Measurements from ENCODE around the gene HNRNPK. TPM values are rescaled to one million over a fixed set of nuclear protein-coding genes. Genes with fewer than 3 reads are reported as not detected.

HNRNPK gene
- total and polyA plus RNA-seq, 2 of the 13 experiments (the other 11 are each of a cell fraction or from before 2014, with no cell fraction given) = 321 to 712 TPM

- TF ChIP-seq, protein P1, sequence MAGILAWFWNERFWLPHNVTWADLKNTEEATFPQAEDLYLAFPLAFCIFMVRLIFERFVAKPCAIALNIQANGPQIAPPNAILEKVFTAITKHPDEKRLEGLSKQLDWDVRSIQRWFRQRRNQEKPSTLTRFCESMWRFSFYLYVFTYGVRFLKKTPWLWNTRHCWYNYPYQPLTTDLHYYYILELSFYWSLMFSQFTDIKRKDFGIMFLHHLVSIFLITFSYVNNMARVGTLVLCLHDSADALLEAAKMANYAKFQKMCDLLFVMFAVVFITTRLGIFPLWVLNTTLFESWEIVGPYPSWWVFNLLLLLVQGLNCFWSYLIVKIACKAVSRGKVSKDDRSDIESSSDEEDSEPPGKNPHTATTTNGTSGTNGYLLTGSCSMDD (CRISPR knock-in tag; IDR thresholded peaks at IDR 0.05) = no peak
- TF ChIP-seq U2AF1 (optimal IDR thresholded peaks at IDR 0.05; ENCODE audit: low read depth, low read length) (no peak), MAF1 (CRISPR knock-in tag; IDR thresholded peaks at IDR 0.05; ENCODE audit: borderline replicate concordance) (no peak), MLLT10 (CRISPR knock-in tag; IDR thresholded peaks at IDR 0.05) (no peak), ZNF616 (CRISPR knock-in tag; IDR thresholded peaks at IDR 0.05; ENCODE audit: low read depth) (no peak), GTF2F1 (IDR thresholded peaks at IDR 0.05; ENCODE audit: low read length) (no peak), ZNF790 (CRISPR knock-in tag; IDR thresholded peaks at IDR 0.05; ENCODE audit: borderline replicate concordance) (no peak), ZBTB37 (CRISPR knock-in tag; IDR thresholded peaks at IDR 0.05) (no peak), SOX5 (CRISPR knock-in tag; IDR thresholded peaks at IDR 0.05; ENCODE audit: borderline replicate concordance) (peak; percentile 80; the same call in 1 of the 2 replicates), ZNF570 (CRISPR knock-in tag; IDR thresholded peaks at IDR 0.05; ENCODE audit: borderline replicate concordance) (no peak), THAP11 (CRISPR knock-in tag; IDR thresholded peaks at IDR 0.05) (peak; percentile 15; the same call in 1 of the 2 replicates), RCOR2 (CRISPR knock-in tag; IDR thresholded peaks at IDR 0.05) (no peak), ZNF75D (CRISPR knock-in tag; IDR thresholded peaks at IDR 0.05; ENCODE audit: borderline replicate concordance) (no peak), GZF1 (CRISPR knock-in tag; IDR thresholded peaks at IDR 0.05) (no peak), DBP (CRISPR knock-in tag; IDR thresholded peaks at IDR 0.05; ENCODE audit: not compliant biosample characterization) (no peak)
- TF ChIP-seq, protein P2, sequence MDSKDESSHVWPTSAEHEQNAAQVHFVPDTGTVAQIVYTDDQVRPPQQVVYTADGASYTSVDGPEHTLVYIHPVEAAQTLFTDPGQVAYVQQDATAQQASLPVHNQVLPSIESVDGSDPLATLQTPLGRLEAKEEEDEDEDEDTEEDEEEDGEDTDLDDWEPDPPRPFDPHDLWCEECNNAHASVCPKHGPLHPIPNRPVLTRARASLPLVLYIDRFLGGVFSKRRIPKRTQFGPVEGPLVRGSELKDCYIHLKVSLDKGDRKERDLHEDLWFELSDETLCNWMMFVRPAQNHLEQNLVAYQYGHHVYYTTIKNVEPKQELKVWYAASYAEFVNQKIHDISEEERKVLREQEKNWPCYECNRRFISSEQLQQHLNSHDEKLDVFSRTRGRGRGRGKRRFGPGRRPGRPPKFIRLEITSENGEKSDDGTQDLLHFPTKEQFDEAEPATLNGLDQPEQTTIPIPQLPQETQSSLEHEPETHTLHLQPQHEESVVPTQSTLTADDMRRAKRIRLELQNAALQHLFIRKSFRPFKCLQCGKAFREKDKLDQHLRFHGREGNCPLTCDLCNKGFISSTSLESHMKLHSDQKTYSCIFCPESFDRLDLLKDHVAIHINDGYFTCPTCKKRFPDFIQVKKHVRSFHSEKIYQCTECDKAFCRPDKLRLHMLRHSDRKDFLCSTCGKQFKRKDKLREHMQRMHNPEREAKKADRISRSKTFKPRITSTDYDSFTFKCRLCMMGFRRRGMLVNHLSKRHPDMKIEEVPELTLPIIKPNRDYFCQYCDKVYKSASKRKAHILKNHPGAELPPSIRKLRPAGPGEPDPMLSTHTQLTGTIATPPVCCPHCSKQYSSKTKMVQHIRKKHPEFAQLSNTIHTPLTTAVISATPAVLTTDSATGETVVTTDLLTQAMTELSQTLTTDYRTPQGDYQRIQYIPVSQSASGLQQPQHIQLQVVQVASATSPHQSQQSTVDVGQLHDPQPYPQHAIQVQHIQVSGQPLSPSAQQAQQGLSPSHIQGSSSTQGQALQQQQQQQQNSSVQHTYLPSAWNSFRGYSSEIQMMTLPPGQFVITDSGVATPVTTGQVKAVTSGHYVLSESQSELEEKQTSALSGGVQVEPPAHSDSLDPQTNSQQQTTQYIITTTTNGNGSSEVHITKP (CRISPR knock-in tag; IDR thresholded peaks at IDR 0.05; ENCODE audit: low read depth) = no peak
- TF ChIP-seq, protein P3, sequence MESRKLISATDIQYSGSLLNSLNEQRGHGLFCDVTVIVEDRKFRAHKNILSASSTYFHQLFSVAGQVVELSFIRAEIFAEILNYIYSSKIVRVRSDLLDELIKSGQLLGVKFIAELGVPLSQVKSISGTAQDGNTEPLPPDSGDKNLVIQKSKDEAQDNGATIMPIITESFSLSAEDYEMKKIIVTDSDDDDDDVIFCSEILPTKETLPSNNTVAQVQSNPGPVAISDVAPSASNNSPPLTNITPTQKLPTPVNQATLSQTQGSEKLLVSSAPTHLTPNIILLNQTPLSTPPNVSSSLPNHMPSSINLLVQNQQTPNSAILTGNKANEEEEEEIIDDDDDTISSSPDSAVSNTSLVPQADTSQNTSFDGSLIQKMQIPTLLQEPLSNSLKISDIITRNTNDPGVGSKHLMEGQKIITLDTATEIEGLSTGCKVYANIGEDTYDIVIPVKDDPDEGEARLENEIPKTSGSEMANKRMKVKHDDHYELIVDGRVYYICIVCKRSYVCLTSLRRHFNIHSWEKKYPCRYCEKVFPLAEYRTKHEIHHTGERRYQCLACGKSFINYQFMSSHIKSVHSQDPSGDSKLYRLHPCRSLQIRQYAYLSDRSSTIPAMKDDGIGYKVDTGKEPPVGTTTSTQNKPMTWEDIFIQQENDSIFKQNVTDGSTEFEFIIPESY (CRISPR knock-in tag; IDR thresholded peaks at IDR 0.05) = no peak
- TF ChIP-seq, protein P4, sequence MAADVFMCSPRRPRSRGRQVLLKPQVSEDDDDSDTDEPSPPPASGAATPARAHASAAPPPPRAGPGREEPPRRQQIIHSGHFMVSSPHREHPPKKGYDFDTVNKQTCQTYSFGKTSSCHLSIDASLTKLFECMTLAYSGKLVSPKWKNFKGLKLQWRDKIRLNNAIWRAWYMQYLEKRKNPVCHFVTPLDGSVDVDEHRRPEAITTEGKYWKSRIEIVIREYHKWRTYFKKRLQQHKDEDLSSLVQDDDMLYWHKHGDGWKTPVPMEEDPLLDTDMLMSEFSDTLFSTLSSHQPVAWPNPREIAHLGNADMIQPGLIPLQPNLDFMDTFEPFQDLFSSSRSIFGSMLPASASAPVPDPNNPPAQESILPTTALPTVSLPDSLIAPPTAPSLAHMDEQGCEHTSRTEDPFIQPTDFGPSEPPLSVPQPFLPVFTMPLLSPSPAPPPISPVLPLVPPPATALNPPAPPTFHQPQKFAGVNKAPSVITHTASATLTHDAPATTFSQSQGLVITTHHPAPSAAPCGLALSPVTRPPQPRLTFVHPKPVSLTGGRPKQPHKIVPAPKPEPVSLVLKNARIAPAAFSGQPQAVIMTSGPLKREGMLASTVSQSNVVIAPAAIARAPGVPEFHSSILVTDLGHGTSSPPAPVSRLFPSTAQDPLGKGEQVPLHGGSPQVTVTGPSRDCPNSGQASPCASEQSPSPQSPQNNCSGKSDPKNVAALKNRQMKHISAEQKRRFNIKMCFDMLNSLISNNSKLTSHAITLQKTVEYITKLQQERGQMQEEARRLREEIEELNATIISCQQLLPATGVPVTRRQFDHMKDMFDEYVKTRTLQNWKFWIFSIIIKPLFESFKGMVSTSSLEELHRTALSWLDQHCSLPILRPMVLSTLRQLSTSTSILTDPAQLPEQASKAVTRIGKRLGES (CRISPR knock-in tag; IDR thresholded peaks at IDR 0.05; ENCODE audit: borderline replicate concordance) = no peak
Observed at GRCh38 chr9:83992407-83992806, 12.4 kb upstream of the HNRNPK start (continued).

Data from HepG2 (cell line).